GM12878 (cell line): ENCODE data around the gene VKORC1. TPM values are rescaled to one million over a fixed set of nuclear protein-coding genes. Genes with fewer than 3 reads are reported as not detected.

Source experiments
- ATAC-seq: fragments of 200-7000 bp; cut with Tn5 transposase; 3 replicates; pipeline ENCODE4 v1.9.1; 2020; ENCODE audit warnings: mild to moderate bottlenecking, moderate library complexity
- BruUV-seq: library from RNA; stranded (reverse); fragments of 400-500 nt; replicated peaks from 2 replicates; lab custom pipeline; 2021; lab: Mats Ljungman, UMichigan
- CTCF ChIA-PET: fragments of 300-600 bp; sonication (Branson Sonifier 250); formaldehyde crosslinking; extraction: SDS; loops from one replicate; lab custom pipeline; 2021; ENCODE audit warnings: inconsistent platforms; lab: Yijun Ruan, JAX
- POLR2A ChIA-PET: fragments of 350-600 bp; formaldehyde crosslinking; extraction: SDS; loops from one replicate; lab custom pipeline; 2021; ENCODE audit warnings: inconsistent platforms; lab: Charles Lee
- RAD21 ChIA-PET: fragments of 300-600 bp; sonication (Branson Sonifier 250); formaldehyde crosslinking; loops from one replicate; lab custom pipeline; 2023; ENCODE audit warnings: antibody characterized with exemption; ENCODE audit not compliant: unreplicated experiment; lab: Charles Lee
- SMC1A ChIA-PET: fragments of 300-600 bp; sonication (Branson Sonifier 250); formaldehyde crosslinking; loops from one replicate; lab custom pipeline; 2023; ENCODE audit not compliant: unreplicated experiment, uncharacterized antibody; lab: Charles Lee
- DNase-seq: peaks from one replicate; pipeline ENCODE4 v3.0.0-alpha.2; 2011; ENCODE audit warnings: low read depth, low spot score
- FAIRE-seq: peaks from 3 replicates; lab custom pipeline; 2011; peaks lifted over from hg19 to GRCh38; lab: Jason Lieb, UNC
- H2AFZ ChIP-seq: 2 replicates; pipeline ENCODE4 v1.6.0; 2011; ENCODE audit warnings: low read depth, low read length, control low read depth; ENCODE audit not compliant: control insufficient read depth
- H3K27ac ChIP-seq: 2 replicates; pipeline ENCODE4 v1.5.1; 2011; ENCODE audit warnings: control low read depth; ENCODE audit not compliant: control insufficient read depth, insufficient read depth
- H3K27me3 ChIP-seq, 2 experiments: replicated peaks in 1 of 2; 2 replicates each; pipeline versions ENCODE4 v1.6.0 to v1.6.1; 2011; ENCODE audit warnings: low read length in 1 of 2; ENCODE audit not compliant: control insufficient read depth in 2 of 2, insufficient read depth in 2 of 2
- H3K36me3 ChIP-seq, 2 experiments: 2 replicates each; pipeline ENCODE4 v1.5.1; 2011; ENCODE audit warnings: low read length in 1 of 2; ENCODE audit not compliant: control insufficient read depth in 2 of 2, insufficient read depth in 2 of 2
- H3K4me1 ChIP-seq: 2 replicates; pipeline ENCODE4 v1.6.1; 2011; ENCODE audit warnings: mild to moderate bottlenecking, low read length, moderate library complexity, mixed read lengths; ENCODE audit not compliant: control insufficient read depth, insufficient read depth
- H3K4me2 ChIP-seq: 2 replicates; pipeline ENCODE4 v1.6.0; 2011; ENCODE audit warnings: control low read depth; ENCODE audit not compliant: control insufficient read depth, insufficient read depth
- H3K4me3 ChIP-seq: fragments of 200-600 bp; sonication (generic); 2 replicates; pipeline ENCODE4 v1.5.1; 2016
- H3K79me2 ChIP-seq: 2 replicates; pipeline ENCODE4 v1.6.0; 2011; ENCODE audit warnings: low read length; ENCODE audit not compliant: control insufficient read depth, insufficient read depth
- H3K9ac ChIP-seq: 2 replicates; pipeline ENCODE4 v1.8.0; 2011; ENCODE audit warnings: low read length, control low read depth, mixed read lengths; ENCODE audit not compliant: control insufficient read depth, insufficient read depth
- H3K9me3 ChIP-seq: replicated peaks from 3 replicates; pipeline ENCODE4 v1.5.1; 2011; ENCODE audit warnings: mild to moderate bottlenecking, low read length; ENCODE audit not compliant: control insufficient read depth, insufficient read depth
- H4K20me1 ChIP-seq: 2 replicates; pipeline ENCODE4 v1.6.0; 2011; ENCODE audit not compliant: control insufficient read depth, insufficient read depth
- POU2F2 ChIP-seq: IDR thresholded peaks from 3 replicates; pipeline ENCODE4 v1.6.1; 2011; ENCODE audit warnings: low read depth, mild to moderate bottlenecking, low read length, borderline replicate concordance
- PRDM15 ChIP-seq: fragments of 450-650 bp; formaldehyde crosslinking; IDR thresholded peaks from 2 replicates; pipeline ENCODE4 v1.4.0; 2020; ENCODE audit warnings: mild to moderate bottlenecking, moderate library complexity
- ZZZ3 ChIP-seq: IDR thresholded peaks from 2 replicates; pipeline ENCODE4 v1.6.1; 2011; ENCODE audit warnings: low read depth; ENCODE audit not compliant: control insufficient read depth, insufficient read length
- WGBS: methylation state at CpG from one replicate; pipeline ENCODE4 v1.1.6; 2016; ENCODE audit warnings: low lambda C conversion rate; ENCODE audit not compliant: insufficient replicate concordance, insufficient coverage; ENCODE audit errors: missing lambda C conversion rate; 5-methylcytosine and 5-hydroxymethylcytosine counted together
- in situ Hi-C: fragments of 300-500 bp; cut with MboI; formaldehyde crosslinking; loops from 9 replicates; pipeline ENCODE4 v1.14.3; 2018; ENCODE audit warnings: mixed read lengths
- intact Hi-C: fragments of 100-400 bp; cut with micrococcal nuclease; formaldehyde crosslinking; loops from one replicate; pipeline ENCODE4 v1.14.2; 2022; ENCODE audit not compliant: unreplicated experiment
- polyA plus RNA-seq, 11 experiments: library from polyadenylated mRNA; depleted of rRNA in 4 of 11; unstranded in 6 of 11; stranded (reverse) in 5 of 11; fragments of >200 nt; fragmentation: Nextera tagmentation in 4 of 11; fragmentation: Illumina TruSeq in 1 of 11; extraction: Ambion mirVana in 4 of 11; extraction: Trizol in 1 of 11; gene quantifications; 1 replicate in 1 of 11; 2 replicates in 10 of 11; pipeline versions ENCODE4 v1.2.1 to v1.2.3, GENCODE V29; 2011 to 2016; ENCODE audit warnings: inconsistent platforms in 2 of 11, missing spikeins in 2 of 11, low read depth in 1 of 11
- total RNA-seq, 4 experiments: library from RNA; depleted of rRNA in 3 of 4; stranded (reverse); fragments of >200 nt in 3 of 4; fragmentation: Illumina TruSeq in 1 of 4; extraction: Trizol in 1 of 4; gene quantifications; 2 replicates each; pipeline versions ENCODE4 v1.2.1 to v1.2.3, GENCODE V29; 2013 to 2021

VKORC1 gene
- total and polyA plus RNA-seq, 10 of the 15 experiments (the other 5 are each of a cell fraction or from before 2014, with no cell fraction given) = 19.8 to 140 (median 57.7) TPM

GRCh38 chr16:31083556-31083955 lies 11.0 kb downstream of the VKORC1 start:
- RAD21 ChIA-PET = no interaction called here
- POLR2A ChIA-PET = no interaction called here
- no peak overlapping the region for H3K4me3 ChIP-seq
- BruUV-seq = no TSS peak
- ATAC-seq = no peak
- no peak overlapping the region for H3K9ac ChIP-seq
- H3K4me1 ChIP-seq = no peaks in the 10 kb centered on the region
- DNase-seq = no peak
- no peak overlapping the region for H3K27ac ChIP-seq
- H2AFZ ChIP-seq = no peak overlapping the region
- H4K20me1 ChIP-seq = no peaks in the 10 kb centered on the region; the same call in 1 of the 2 replicates
- no peaks in the 10 kb centered on the region for H3K9me3 ChIP-seq
- WGBS = 100% methylated on average over 2 of the region's 5 CpGs
- intact Hi-C loops (no loop called here), in situ Hi-C loops (no loop called here)
- FAIRE-seq = no peak
- CTCF ChIA-PET = interaction anchor here (1.3 kb wide), 1 partner anchor 58 kb away, joined by 3 read pairs; no protein-coding TSS in a partner anchor
- H3K36me3 ChIP-seq = peaks cover 0 to 6% of the 10 kb centered on the region in 2 experiments; a peak in 3 of 4 replicates
- H3K4me2 ChIP-seq = no peak overlapping the region
- TF ChIP-seq ZZZ3 (no peak), PRDM15 (CRISPR knock-in tag) (no peak), POU2F2 (no peak)
- H3K79me2 ChIP-seq = no peaks in the 10 kb centered on the region
- SMC1A ChIA-PET = no interaction called here
- no peaks in the 10 kb centered on the region for H3K27me3 ChIP-seq
